Activated T-cell treated with anti-CD3 and anti-CD28 coated beads, Interleukin-2, amount 50 U/mL, for 4 hours (primary cell): ENCODE measurements around the gene SLC12A6. TPM values are rescaled to one million over a fixed set of nuclear protein-coding genes. Genes with fewer than 3 reads are reported as not detected.

Experiments
- ATAC-seq, 2 donors: fragments of 200-7000 bp; cut with Tn5 transposase; one replicate each; pipeline ENCODE4 v1.10.0; 2021
- DNase-seq: peaks from one replicate; pipeline ENCODE4 v3.0.0-alpha.2; 2020
- H3K27me3 Mint-ChIP-seq: one replicate; pipeline ENCODE4 v1.8.0; 2021; ENCODE audit warnings: low read depth, mixed read lengths
- H3K36me3 Mint-ChIP-seq: one replicate; pipeline ENCODE4 v1.8.0; 2022; ENCODE audit warnings: mixed read lengths; ENCODE audit not compliant: insufficient read depth
- H3K4me1 Mint-ChIP-seq: one replicate; pipeline ENCODE4 v1.8.0; 2021; ENCODE audit warnings: low read depth, mixed read lengths
- H3K4me3 Mint-ChIP-seq: one replicate; pipeline ENCODE4 v1.8.0; 2021; ENCODE audit warnings: mild to moderate bottlenecking, moderate library complexity, mixed read lengths
- H3K9me3 Mint-ChIP-seq: one replicate; pipeline ENCODE4 v1.8.0; 2021; ENCODE audit warnings: mixed read lengths
- total RNA-seq, 3 donors: library from RNA; stranded (reverse); gene quantifications; one replicate each; pipeline ENCODE4 v1.2.1, GENCODE V29; 2021

Gene SLC12A6
- total RNA-seq, 3 donors from 2014 or later, result 15.3 to 23.5 (median 22.8) TPM

DNA sequence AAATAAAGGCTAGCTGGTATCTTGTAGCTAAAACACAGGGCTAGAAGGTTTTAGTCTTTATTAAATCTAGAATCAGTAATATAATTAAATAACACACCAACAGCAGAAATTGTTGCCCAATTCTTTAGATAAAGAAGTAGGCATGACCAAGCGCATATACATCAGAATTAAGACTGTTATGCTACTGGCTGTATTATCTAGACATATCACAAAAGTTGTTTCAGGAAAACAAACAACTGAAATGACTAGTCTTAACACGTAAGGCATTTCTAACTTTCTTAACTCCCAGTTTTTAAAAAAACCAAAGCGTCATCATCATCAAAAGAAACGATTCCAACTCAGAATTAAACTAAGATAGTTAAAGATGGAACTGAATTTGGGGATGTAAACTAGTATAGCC is 57.4 kb downstream of the SLC12A6 start:
- Mint-ChIP-seq H3K27me3 (no peaks in the 10 kb centered on the region), H3K4me3 (no peak overlapping the region), H3K4me1 (peaks cover 15% of the 10 kb centered on the region), H3K36me3 (peaks cover 2% of the 10 kb centered on the region), H3K9me3 (no peaks in the 10 kb centered on the region)
- ATAC-seq (no peak), DNase-seq (no peak)

DNA sequence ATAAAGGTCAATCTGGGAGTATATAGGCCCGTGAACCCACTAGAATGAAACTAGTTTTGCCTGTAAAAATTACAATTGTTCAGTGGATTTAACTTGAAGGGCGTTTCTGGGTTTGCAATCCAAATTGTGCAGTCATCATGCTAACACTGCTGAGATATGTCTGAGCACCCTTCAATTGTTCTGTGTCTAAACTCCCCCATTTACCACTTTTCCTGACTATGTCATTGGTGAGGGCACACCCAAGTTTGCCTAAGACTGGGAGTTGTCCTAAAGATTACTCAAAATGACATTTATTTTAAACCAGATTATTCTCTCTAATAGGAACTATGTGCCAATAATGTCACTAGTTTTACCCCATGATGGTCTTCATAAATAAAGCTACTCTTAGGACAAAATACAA is 58.2 kb downstream of the SLC12A6 start:
- Mint-ChIP-seq H3K27me3 (no peaks in the 10 kb centered on the region), H3K4me1 (peaks cover 11% of the 10 kb centered on the region), H3K4me3 (no peak overlapping the region), H3K36me3 (peaks cover 5% of the 10 kb centered on the region), H3K9me3 (no peaks in the 10 kb centered on the region)
- ATAC-seq, result no peak
- no peak for DNase-seq

DNA sequence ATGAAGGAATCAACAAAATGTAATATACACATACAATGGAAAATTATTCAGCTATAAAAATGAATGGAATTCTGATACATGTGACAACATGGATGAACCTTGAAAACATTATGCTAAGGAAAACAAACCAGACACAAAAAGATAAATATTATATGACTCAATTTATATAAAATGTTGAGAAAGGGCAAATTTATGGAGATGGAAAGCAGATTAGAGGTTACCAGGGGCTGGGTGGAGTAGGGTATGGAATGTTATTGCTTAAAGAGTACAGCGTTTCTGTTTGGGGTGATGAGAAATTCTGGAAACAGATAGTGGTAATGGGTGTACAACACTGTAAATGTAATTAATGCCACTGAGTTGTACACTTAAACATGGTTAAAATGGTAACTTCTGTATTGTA is 61.9 kb downstream of the SLC12A6 start:
- Mint-ChIP-seq H3K4me3 (no peak overlapping the region), H3K27me3 (no peaks in the 10 kb centered on the region), H3K9me3 (no peaks in the 10 kb centered on the region), H3K4me1 (peaks cover 11% of the 10 kb centered on the region), H3K36me3 (peaks cover 11% of the 10 kb centered on the region)
- DNase-seq, result no peak
- no peak for ATAC-seq

DNA sequence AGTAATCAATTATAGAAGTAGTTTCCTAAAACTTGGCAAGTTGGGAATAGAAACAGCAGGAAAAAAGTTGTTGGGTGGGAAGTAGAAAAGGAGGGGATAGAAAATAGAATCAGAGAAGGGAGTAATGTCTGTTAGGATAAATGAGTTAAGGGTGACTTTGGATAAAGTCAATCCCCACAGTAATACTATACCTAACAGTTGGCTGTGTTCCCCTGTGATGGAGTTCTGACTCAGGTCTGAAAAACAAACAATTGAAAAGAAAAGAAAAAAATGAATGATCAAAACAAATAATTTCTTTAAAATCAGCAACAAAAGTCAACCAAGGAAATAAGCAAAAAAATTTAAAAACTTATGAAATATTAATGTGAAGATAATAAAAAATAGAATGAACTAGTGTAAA is 62.4 kb downstream of the SLC12A6 start:
- no peak overlapping the region for H3K4me3 Mint-ChIP-seq
- no peaks in the 10 kb centered on the region for H3K9me3 Mint-ChIP-seq
- peaks cover 11% of the 10 kb centered on the region for H3K4me1 Mint-ChIP-seq
- ATAC-seq (no peak), DNase-seq (no peak)
- peaks cover 12% of the 10 kb centered on the region for H3K36me3 Mint-ChIP-seq
- H3K27me3 Mint-ChIP-seq, result no peaks in the 10 kb centered on the region

DNA sequence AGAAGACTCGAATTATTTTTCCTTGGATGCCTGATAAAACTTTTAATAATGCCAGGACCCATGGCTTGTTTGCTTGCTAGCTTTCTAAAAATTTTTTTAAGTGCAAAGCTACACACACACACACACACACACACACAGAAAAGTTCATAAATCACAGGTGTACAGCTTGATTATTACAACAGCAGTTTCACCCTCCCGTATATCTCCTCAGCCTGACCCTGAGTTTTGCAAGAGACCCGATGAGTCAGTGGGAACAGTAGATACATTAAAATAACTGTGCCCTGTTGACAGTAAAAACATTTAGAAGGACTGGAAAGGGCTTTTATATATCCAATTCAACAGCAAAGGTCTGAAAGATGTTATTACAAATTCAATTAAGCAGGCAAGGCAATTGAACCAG is 66.1 kb downstream of the SLC12A6 start:
- H3K4me1 Mint-ChIP-seq, result peaks cover 9% of the 10 kb centered on the region
- H3K27me3 Mint-ChIP-seq, result no peaks in the 10 kb centered on the region
- peaks cover 21% of the 10 kb centered on the region for H3K36me3 Mint-ChIP-seq
- DNase-seq, result no peak
- H3K4me3 Mint-ChIP-seq, result no peak overlapping the region
- no peaks in the 10 kb centered on the region for H3K9me3 Mint-ChIP-seq
- no peak for ATAC-seq

DNA sequence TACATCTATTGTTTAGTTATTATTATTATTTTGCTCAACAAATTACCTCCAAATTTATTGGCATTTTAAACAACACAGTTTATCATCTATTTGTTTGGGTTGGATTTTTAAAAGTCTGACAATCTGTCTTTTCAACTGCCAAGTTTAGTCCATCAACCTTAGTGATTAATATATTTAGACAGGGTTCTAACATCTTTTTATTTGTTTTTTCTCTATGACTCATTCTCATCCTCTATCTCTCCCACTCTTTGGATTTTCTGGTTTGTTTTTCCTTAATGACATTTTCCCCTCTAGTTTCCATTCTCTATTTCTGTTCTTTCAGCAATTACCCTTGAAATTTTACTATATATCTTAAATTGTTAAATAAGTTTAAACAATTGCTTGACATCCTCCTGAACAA is 70.8 kb downstream of the SLC12A6 start:
- Mint-ChIP-seq H3K4me3 (no peak overlapping the region), H3K27me3 (no peaks in the 10 kb centered on the region), H3K36me3 (peaks cover 14% of the 10 kb centered on the region), H3K4me1 (peaks cover 9% of the 10 kb centered on the region), H3K9me3 (no peaks in the 10 kb centered on the region)
- DNase-seq (no peak), ATAC-seq (no peak)

DNA sequence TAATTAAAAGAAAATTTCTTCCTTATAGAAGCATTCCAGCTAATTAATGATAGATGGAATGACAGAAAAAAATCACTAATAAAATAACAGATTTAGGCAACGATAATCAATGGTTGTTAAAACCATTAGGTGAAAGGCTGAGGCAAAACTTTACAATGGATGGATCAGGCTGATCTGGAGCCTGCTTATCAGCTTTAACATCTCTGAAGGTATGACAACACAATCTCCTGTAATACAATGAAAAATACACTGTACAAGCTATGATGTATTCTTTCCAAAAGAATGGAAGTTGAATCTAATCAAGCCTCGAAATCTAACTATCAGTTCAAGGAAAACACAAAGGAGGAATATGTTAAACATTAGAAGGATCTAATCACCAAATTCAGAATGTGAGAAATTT is 73.5 kb downstream of the SLC12A6 start:
- H3K36me3 Mint-ChIP-seq, result peaks cover 6% of the 10 kb centered on the region
- H3K27me3 Mint-ChIP-seq, result no peaks in the 10 kb centered on the region
- no peak for ATAC-seq
- no peak for DNase-seq
- no peak overlapping the region for H3K4me3 Mint-ChIP-seq
- H3K9me3 Mint-ChIP-seq, result no peaks in the 10 kb centered on the region
- peaks cover 9% of the 10 kb centered on the region for H3K4me1 Mint-ChIP-seq

DNA sequence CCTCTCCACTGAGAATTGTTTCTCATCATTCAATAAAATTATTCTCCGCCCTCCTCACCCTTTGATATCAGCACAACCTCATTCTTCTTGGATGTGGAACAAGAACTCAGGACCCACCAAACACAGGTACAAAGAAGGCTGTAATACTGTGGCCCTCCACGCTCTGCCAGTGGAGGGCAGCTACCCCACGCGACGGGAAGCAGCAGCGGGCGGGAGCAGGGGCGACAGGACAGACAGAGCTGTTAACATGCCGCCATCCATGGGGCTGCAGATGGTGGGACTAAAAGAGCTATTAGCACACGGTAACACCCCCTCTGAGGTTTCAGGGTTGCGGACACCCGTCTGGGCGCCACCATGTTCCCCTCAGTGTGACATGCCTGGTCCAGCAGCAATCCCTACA is 75.2 kb downstream of the SLC12A6 start:
- peaks cover 5% of the 10 kb centered on the region for H3K4me1 Mint-ChIP-seq
- DNase-seq (no peak), ATAC-seq (no peak)
- no peak overlapping the region for H3K4me3 Mint-ChIP-seq
- H3K9me3 Mint-ChIP-seq, result no peaks in the 10 kb centered on the region
- no peaks in the 10 kb centered on the region for H3K27me3 Mint-ChIP-seq
- H3K36me3 Mint-ChIP-seq, result peaks cover 11% of the 10 kb centered on the region

DNA sequence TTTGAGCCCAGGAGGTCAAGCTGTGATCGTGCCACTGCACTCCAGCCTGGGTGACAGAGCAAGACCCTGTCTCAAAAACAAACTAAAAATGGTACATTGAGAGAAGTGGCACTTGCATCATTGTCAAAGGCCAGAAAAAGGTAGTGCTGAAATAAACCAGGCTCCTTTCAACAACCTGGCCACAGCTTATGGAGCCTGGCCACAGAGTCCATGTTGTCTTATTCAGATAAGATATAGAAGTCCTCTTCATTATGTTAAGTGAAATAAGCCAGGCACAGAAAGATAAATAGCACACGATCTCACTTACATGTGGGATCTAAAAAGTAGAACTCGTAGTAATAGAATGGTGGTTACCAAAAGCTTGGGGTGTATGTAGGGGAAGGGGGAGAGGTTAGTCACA is 78.0 kb downstream of the SLC12A6 start:
- no peaks in the 10 kb centered on the region for H3K27me3 Mint-ChIP-seq
- H3K4me1 Mint-ChIP-seq, result peaks cover 3% of the 10 kb centered on the region
- peaks cover 23% of the 10 kb centered on the region for H3K36me3 Mint-ChIP-seq
- H3K9me3 Mint-ChIP-seq, result no peaks in the 10 kb centered on the region
- H3K4me3 Mint-ChIP-seq, result no peak overlapping the region
- DNase-seq (no peak), ATAC-seq (no peak)

DNA sequence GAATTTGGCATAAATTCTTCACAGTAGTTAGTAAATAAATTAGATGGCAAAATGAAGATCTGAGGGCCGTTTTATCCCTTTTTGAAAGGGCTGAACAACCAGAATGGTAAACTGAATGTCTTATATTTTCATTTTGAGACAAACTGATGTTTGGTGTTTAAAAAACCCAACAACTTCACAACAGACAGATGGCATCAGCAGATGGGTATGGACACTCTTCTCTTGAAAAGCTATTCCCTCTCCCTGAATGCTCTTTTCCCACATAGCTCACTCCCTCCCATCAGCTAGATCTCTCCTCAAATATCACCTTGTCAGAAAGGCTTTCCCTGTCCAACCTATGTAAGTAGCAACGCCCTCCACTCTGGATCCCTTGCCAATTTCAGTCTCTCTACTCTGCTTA is 79.4 kb downstream of the SLC12A6 start:
- Mint-ChIP-seq H3K4me1 (no peaks in the 10 kb centered on the region), H3K27me3 (no peaks in the 10 kb centered on the region), H3K36me3 (peaks cover 32% of the 10 kb centered on the region), H3K9me3 (no peaks in the 10 kb centered on the region), H3K4me3 (no peak overlapping the region)
- ATAC-seq (no peak), DNase-seq (no peak)

DNA sequence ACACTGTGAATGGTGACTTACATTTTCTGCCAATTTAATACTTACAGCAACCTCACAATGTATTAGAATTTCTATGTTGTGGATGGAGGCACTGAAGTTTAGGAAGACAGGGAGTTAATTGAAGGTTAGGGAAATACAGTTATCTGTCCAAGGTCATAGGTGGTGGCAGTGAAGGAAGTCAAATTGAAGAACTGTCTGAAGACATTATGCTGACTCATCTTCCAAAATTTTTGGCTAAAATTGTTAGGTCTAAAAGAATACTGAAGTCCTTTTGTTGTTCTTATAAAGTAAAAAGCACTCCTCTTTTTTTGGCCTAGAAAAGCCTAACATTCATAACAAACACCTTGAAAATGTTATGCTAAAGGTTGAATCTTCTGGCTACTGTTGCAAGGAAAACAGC is 85.0 kb downstream of the SLC12A6 start:
- Mint-ChIP-seq H3K4me1 (peaks cover 8% of the 10 kb centered on the region), H3K9me3 (no peaks in the 10 kb centered on the region), H3K4me3 (no peak overlapping the region), H3K27me3 (no peaks in the 10 kb centered on the region), H3K36me3 (peaks cover 37% of the 10 kb centered on the region)
- DNase-seq (no peak), ATAC-seq (no peak)

DNA sequence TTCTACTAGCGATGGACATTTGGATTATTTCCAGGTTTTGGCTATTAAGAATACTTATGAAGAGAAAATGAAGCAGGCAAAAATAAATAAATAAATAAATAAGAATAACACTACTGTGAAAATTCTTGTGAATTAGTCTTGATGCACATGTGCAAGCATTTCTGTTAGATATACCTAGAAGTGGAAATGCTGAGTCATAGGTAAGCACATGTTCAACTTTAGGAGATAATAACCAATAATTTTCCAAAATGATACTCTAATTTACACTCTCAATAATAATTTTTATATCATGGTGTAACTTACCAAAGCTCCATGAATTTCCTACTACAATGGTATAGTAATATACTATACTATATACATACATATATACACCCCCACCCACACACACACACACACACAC is 89.4 kb downstream of the SLC12A6 start:
- Mint-ChIP-seq H3K27me3 (no peaks in the 10 kb centered on the region), H3K4me1 (peaks cover 8% of the 10 kb centered on the region), H3K4me3 (no peak overlapping the region), H3K9me3 (no peaks in the 10 kb centered on the region), H3K36me3 (peaks cover 26% of the 10 kb centered on the region)
- ATAC-seq (no peak), DNase-seq (no peak)

DNA sequence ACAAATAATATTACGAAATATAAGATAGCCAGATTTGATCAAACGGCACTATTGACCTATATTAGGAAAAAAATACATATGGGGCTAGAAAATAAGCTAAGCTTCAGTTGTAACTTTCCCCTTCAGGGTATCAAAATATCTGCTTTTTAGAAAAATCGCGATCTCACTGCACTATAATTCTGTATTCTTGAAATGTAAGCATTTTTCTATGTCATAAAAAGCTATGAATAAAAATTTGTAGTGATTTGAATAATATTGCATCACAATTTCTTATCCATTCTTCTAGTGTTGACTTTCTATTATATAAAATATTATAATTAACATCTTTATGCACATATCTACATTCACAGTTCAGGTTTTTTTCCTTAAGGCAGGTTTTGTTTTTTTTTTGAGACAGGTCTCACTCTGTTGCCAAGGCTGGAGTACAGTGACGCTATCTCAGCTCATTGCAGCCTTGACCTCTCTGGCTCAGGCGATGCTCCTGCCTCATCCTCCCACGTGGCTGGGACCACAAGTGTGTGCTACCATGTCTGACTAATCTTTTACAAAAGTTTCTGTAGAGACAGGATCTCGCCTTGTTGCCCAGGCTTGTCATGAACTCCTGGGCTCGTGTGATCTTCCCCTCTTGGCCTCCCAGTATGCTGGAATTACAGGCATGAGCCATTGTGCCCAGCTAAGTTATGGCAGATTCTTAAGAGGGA is 91.2 kb downstream of the SLC12A6 start:
- H3K4me3 Mint-ChIP-seq, result no peak overlapping the region
- peaks cover 20% of the 10 kb centered on the region for H3K36me3 Mint-ChIP-seq
- H3K9me3 Mint-ChIP-seq, result no peaks in the 10 kb centered on the region
- DNase-seq (no peak), ATAC-seq (peak in 1 of 2 donors; percentile 56)
- H3K27me3 Mint-ChIP-seq, result no peaks in the 10 kb centered on the region
- peaks cover 10% of the 10 kb centered on the region for H3K4me1 Mint-ChIP-seq

DNA sequence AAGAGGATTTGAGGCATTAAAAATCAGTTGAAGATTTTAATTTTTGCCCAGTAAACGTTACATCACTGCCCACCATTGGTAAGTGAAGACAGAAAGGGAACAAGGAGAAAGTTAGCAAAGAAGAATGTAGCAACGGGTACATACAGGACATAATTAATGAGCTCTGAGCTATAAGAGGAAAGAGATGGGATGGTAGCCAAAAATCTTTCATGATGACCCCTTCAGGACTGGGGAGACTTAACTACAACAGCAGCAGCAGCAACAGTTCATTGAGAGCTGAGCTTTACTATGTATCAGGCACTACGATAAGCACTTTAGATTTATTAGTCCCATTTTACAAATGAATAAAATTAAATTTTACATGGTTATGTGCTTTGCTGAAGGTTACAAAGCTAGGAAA is 94.4 kb downstream of the SLC12A6 start:
- Mint-ChIP-seq H3K36me3 (peaks cover 22% of the 10 kb centered on the region), H3K9me3 (no peaks in the 10 kb centered on the region), H3K4me1 (peaks cover 24% of the 10 kb centered on the region), H3K27me3 (no peaks in the 10 kb centered on the region), H3K4me3 (no peak overlapping the region)
- DNase-seq (no peak), ATAC-seq (no peak)

DNA sequence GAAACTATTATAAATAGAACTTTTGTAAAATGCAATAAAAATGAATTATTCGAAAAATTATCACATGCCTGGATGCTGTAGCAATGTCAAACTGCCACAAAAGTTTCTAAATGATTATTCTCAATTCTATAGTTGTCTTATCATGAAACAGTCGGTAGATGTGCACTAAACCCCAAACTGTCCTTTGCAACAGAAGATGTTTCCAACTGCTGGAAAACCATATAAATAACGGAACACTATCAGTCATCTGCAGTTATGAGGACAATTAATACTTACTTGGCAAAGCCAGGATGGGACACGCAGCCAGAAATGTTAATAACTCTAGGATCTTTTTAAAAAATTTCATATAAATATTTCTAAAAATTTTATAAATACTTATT is 95.3 kb downstream of the SLC12A6 start:
- Mint-ChIP-seq H3K36me3 (peaks cover 25% of the 10 kb centered on the region), H3K27me3 (no peaks in the 10 kb centered on the region), H3K9me3 (no peaks in the 10 kb centered on the region)

More for the DNA sequence above, 95.3 kb downstream of the SLC12A6 start:
- no peak for ATAC-seq
- H3K4me3 Mint-ChIP-seq, result no peak overlapping the region
- no peak for DNase-seq
- peaks cover 21% of the 10 kb centered on the region for H3K4me1 Mint-ChIP-seq
